HepG2 (cell line): ENCODE data around the gene CHMP1A. TPM values are rescaled to one million over a fixed set of nuclear protein-coding genes. Genes with fewer than 3 reads are reported as not detected.
A peak's percentile ranks its signal among the peaks of the same experiment; 100 is the strongest.

Experiments used
- ASH2L ChIP-seq: fragments of 300-600, 200-600 bp; sonication (generic); IDR thresholded peaks from 2 replicates; pipeline ENCODE4 v1.7.0; 2017; ENCODE audit warnings: low read depth, mild to moderate bottlenecking, moderate library complexity, mixed read lengths, low read length; ENCODE audit not compliant: insufficient read length
- DNMT3B ChIP-seq: conservative IDR thresholded peaks from 2 replicates; pipeline ENCODE4 v1.6.1; 2016; ENCODE audit warnings: missing biosample characterization, control low read depth
- ELF3 ChIP-seq: IDR thresholded peaks from 2 replicates; pipeline ENCODE4 v1.6.1; 2016; ENCODE audit warnings: missing genetic modification reagents, missing compliant biosample characterization
- ETV5 ChIP-seq: IDR thresholded peaks from 2 replicates; pipeline ENCODE4 v1.6.1; 2018; ENCODE audit warnings: missing biosample characterization, missing genetic modification reagents, inconsistent platforms, borderline replicate concordance
- GTF3A ChIP-seq: sonication (generic); formaldehyde crosslinking; conservative IDR thresholded peaks from 2 replicates; pipeline ENCODE4 v1.4.0; 2020; ENCODE audit warnings: mild to moderate bottlenecking, missing genetic modification reagents
- HNRNPLL ChIP-seq: fragments of 200-400 bp; formaldehyde crosslinking; IDR thresholded peaks from 2 replicates; pipeline ENCODE4 v1.6.1; 2017; ENCODE audit warnings: mild to moderate bottlenecking, low read depth, low read length; ENCODE audit not compliant: poor library complexity, severe bottlenecking
- MYC ChIP-seq: sonication (generic); formaldehyde crosslinking; IDR thresholded peaks from 2 replicates; pipeline ENCODE4 v1.9.0; 2021; ENCODE audit warnings: missing genetic modification reagents, borderline replicate concordance
- NCOA5 ChIP-seq: sonication (generic); formaldehyde crosslinking; IDR thresholded peaks from 2 replicates; pipeline ENCODE4 v1.4.0; 2020; ENCODE audit warnings: missing genetic modification reagents
- NR2F6 ChIP-seq, 2 experiments: IDR thresholded peaks; 2 replicates each; pipeline ENCODE4 v1.6.1; 2016; ENCODE audit warnings: antibody characterized with exemption in 1 of 2, mild to moderate bottlenecking in 1 of 2
- RAD21 ChIP-seq: fragments of 450-650 bp; formaldehyde crosslinking; IDR thresholded peaks from 2 replicates; pipeline ENCODE4 v1.5.0; 2020; ENCODE audit warnings: mild to moderate bottlenecking
- SMC3 ChIP-seq: IDR thresholded peaks from 2 replicates; pipeline ENCODE4 v1.6.1; 2011; ENCODE audit warnings: low read length, improper control_type of control experiment
- TARDBP ChIP-seq: sonication (generic); formaldehyde crosslinking; IDR thresholded peaks from 2 replicates; pipeline ENCODE4 v1.8.0; 2022; ENCODE audit warnings: mild to moderate bottlenecking, missing genetic modification reagents
- TBX2 ChIP-seq: sonication (generic); formaldehyde crosslinking; IDR thresholded peaks from 2 replicates; pipeline ENCODE4 v1.5.0; 2020; ENCODE audit warnings: missing genetic modification reagents, mild to moderate bottlenecking, borderline replicate concordance
- TCF7L2 ChIP-seq: IDR thresholded peaks from 2 replicates; pipeline ENCODE4 v1.6.1; 2011; ENCODE audit warnings: mild to moderate bottlenecking, low read depth, low read length, moderate library complexity
- ZFY ChIP-seq: sonication (generic); formaldehyde crosslinking; IDR thresholded peaks from 2 replicates; pipeline ENCODE4 v1.4.0; 2020; ENCODE audit warnings: missing genetic modification reagents
- ZMYM4 ChIP-seq: sonication (generic); formaldehyde crosslinking; IDR thresholded peaks from 2 replicates; pipeline ENCODE4 v1.8.1; 2023; ENCODE audit warnings: mild to moderate bottlenecking, missing genetic modification reagents
- ZNF225 ChIP-seq: sonication (generic); formaldehyde crosslinking; IDR thresholded peaks from 2 replicates; pipeline ENCODE4 v1.4.0; 2020; ENCODE audit warnings: mild to moderate bottlenecking, missing genetic modification reagents
- ZNF343 ChIP-seq: sonication (generic); formaldehyde crosslinking; IDR thresholded peaks from 2 replicates; pipeline ENCODE4 v1.4.0; 2020; ENCODE audit warnings: mild to moderate bottlenecking, missing genetic modification reagents
- ZNF556 ChIP-seq: sonication (generic); formaldehyde crosslinking; IDR thresholded peaks from 2 replicates; pipeline ENCODE4 v1.4.0; 2020; ENCODE audit warnings: mild to moderate bottlenecking, missing genetic modification reagents, borderline replicate concordance
- ZNF629 ChIP-seq: sonication (generic); formaldehyde crosslinking; conservative IDR thresholded peaks from 2 replicates; pipeline ENCODE4 v1.5.0; 2020; ENCODE audit warnings: missing genetic modification reagents
- ZNF674 ChIP-seq: sonication (generic); formaldehyde crosslinking; IDR thresholded peaks from 2 replicates; pipeline ENCODE4 v1.5.0; 2020; ENCODE audit warnings: low read depth, mild to moderate bottlenecking, missing genetic modification reagents
- ZNF773 ChIP-seq: sonication (generic); formaldehyde crosslinking; IDR thresholded peaks from 2 replicates; pipeline ENCODE4 v1.4.0; 2020; ENCODE audit warnings: missing genetic modification reagents, borderline replicate concordance
- ZSCAN20 ChIP-seq: sonication (generic); formaldehyde crosslinking; IDR thresholded peaks from 2 replicates; pipeline ENCODE4 v1.4.0; 2020; ENCODE audit warnings: missing genetic modification reagents, mild to moderate bottlenecking, borderline replicate concordance
- ZSCAN25 ChIP-seq: sonication (generic); formaldehyde crosslinking; IDR thresholded peaks from 2 replicates; pipeline ENCODE4 v1.8.0; 2022; ENCODE audit warnings: mild to moderate bottlenecking, missing genetic modification reagents
- polyA plus RNA-seq, 8 experiments: library from polyadenylated mRNA; depleted of rRNA in 3 of 8; stranded (reverse) in 7 of 8; unstranded in 1 of 8; fragments of >200 nt; fragmentation: Illumina TruSeq in 4 of 8; extraction: Trizol in 4 of 8; gene quantifications; 2 replicates each; pipeline versions ENCODE4 v1.2.1 to v1.2.3, GENCODE V29; 2011 to 2016; ENCODE audit warnings: low read depth in 4 of 8, missing spikeins in 1 of 8, mixed read lengths in 1 of 8; ENCODE audit not compliant: insufficient read depth in 1 of 8
- total RNA-seq, 5 experiments: library from RNA; depleted of rRNA; stranded (reverse); fragments of >200 nt; fragmentation: Illumina TruSeq; extraction: Trizol; gene quantifications; 2 replicates each; pipeline ENCODE4 v1.2.3, GENCODE V29; 2016; ENCODE audit warnings: low read depth in 1 of 5
- TF ChIP-seq, protein P1 (sequence below): sonication (generic); formaldehyde crosslinking; IDR thresholded peaks from 2 replicates; pipeline ENCODE4 v1.5.0; 2020; ENCODE audit warnings: mild to moderate bottlenecking, missing genetic modification reagents, borderline replicate concordance
- TF ChIP-seq, protein P2 (sequence below): sonication (generic); formaldehyde crosslinking; IDR thresholded peaks from 2 replicates; pipeline ENCODE4 v1.4.0; 2020; ENCODE audit warnings: missing genetic modification reagents, low read depth, mild to moderate bottlenecking, borderline replicate concordance

The CHMP1A gene
- total and polyA plus RNA-seq, 2 of the 13 experiments (the other 11 are each of a cell fraction or from before 2014, with no cell fraction given): 69.4 to 73.3 TPM

DNA sequence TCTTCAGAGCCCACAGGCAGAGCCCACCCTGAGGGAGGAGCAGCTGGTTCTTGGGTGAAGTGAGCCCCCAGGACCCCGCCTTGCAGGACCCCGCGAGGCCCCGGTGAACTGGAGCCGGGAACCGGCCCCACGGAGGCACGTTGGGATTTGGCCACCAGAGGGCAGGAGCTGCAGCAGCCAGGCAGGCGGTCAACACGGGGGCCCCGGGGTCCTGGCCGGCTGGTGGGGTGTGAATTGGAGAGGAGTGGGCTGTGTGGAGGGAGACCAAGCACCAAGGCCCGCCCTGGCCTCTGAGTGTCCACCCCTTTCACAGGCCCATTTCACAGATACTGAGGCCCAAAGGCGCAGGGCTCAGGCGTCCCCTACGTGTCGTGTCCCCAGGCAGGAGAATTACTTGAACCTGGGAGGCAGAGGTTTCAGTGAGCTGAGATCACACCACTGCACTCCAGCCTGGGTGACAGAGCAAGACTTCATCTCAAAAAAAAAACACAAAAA is 41.9 kb downstream of the CHMP1A start (continued):
- TF ChIP-seq, protein P1, sequence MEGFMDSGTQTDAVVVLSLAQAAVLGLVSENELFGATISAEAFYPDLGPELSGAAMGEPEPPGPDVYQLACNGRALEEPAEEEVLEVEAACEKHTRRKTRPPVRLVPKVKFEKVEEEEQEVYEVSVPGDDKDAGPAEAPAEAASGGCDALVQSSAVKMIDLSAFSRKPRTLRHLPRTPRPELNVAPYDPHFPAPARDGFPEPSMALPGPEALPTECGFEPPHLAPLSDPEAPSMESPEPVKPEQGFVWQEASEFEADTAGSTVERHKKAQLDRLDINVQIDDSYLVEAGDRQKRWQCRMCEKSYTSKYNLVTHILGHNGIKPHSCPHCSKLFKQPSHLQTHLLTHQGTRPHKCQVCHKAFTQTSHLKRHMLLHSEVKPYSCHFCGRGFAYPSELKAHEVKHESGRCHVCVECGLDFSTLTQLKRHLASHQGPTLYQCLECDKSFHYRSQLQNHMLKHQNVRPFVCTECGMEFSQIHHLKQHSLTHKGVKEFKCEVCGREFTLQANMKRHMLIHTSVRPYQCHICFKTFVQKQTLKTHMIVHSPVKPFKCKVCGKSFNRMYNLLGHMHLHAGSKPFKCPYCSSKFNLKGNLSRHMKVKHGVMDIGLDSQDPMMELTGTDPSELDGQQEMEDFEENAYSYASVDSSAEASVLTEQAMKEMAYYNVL (CRISPR knock-in tag): no peak; the same call in 1 of the 2 replicates
- TF ChIP-seq ZSCAN25 (CRISPR knock-in tag): peak; percentile 61; the same call in 1 of the 2 replicates
- peak; percentile 51; the same call in 1 of the 2 replicates for TF ChIP-seq SMC3
- no peak for TF ChIP-seq ZNF773 (CRISPR knock-in tag)
- no peak for TF ChIP-seq ZNF225 (CRISPR knock-in tag)
- peak; percentile 28; the same call in 1 of the 2 replicates for TF ChIP-seq ELF3 (CRISPR knock-in tag)
- no peak for TF ChIP-seq GTF3A (CRISPR knock-in tag)
- TF ChIP-seq ZNF343: 0 out of 2 replicates have a peak, but pooled peaks have one; percentile 46
- TF ChIP-seq, protein P2, sequence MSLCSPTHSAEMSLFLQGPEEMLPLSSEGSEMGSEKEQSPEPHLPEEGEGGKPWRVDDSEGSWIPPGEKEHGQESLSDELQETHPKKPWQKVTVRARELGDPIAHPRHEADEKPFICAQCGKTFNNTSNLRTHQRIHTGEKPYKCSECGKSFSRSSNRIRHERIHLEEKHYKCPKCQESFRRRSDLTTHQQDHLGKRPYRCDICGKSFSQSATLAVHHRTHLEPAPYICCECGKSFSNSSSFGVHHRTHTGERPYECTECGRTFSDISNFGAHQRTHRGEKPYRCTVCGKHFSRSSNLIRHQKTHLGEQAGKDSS (CRISPR knock-in tag): peak; percentile 87; the same call in 1 of the 2 replicates
- no peak for TF ChIP-seq TCF7L2
- TF ChIP-seq ZNF674 (CRISPR knock-in tag): 0 out of 2 replicates have a peak, but pooled peaks have one; percentile 60
- TF ChIP-seq MYC (CRISPR knock-in tag): peak; percentile 51; the same call in 1 of the 2 replicates
- no peak for TF ChIP-seq ZNF556 (CRISPR knock-in tag)
- peak; percentile 44; the same call in 1 of the 2 replicates for TF ChIP-seq ZFY (CRISPR knock-in tag)
- peak; percentile 19; the same call in 1 of the 2 replicates for TF ChIP-seq ETV5
- no peak for TF ChIP-seq NCOA5 (CRISPR knock-in tag)
- TF ChIP-seq ASH2L: no peak
- TF ChIP-seq ZMYM4: peak; percentile 54; the same call in 1 of the 2 replicates
- TF ChIP-seq HNRNPLL: peak; percentile 52
- no peak for TF ChIP-seq ZSCAN20 (CRISPR knock-in tag)
- TF ChIP-seq RAD21: peak; percentile 94
- TF ChIP-seq TARDBP (CRISPR knock-in tag): no peak
- TF ChIP-seq NR2F6 (IDR thresholded peaks at IDR 0.05): no peak
- 0 out of 2 replicates have a peak, but pooled peaks have one; percentile 18 for TF ChIP-seq NR2F6 (CRISPR knock-in tag; IDR thresholded peaks at IDR 0.05)
- no peak for TF ChIP-seq DNMT3B
- peak; percentile 65 for TF ChIP-seq ZNF629
- TF ChIP-seq TBX2 (CRISPR knock-in tag): peak; percentile 78
